IMR-90 (cell line): ENCODE measurements around the gene PFDN1.

Source experiments
- CEBPB ChIP-seq: IDR thresholded peaks from 2 replicates; pipeline ENCODE4 v1.6.1; 2012; ENCODE audit warnings: low read depth, low read length, improper control_type of control experiment
- MAZ ChIP-seq: IDR thresholded peaks from 2 replicates; pipeline ENCODE4 v1.6.1; 2012; ENCODE audit warnings: low read depth, mild to moderate bottlenecking, low read length, improper control_type of control experiment, moderate library complexity, borderline replicate concordance

DNA sequence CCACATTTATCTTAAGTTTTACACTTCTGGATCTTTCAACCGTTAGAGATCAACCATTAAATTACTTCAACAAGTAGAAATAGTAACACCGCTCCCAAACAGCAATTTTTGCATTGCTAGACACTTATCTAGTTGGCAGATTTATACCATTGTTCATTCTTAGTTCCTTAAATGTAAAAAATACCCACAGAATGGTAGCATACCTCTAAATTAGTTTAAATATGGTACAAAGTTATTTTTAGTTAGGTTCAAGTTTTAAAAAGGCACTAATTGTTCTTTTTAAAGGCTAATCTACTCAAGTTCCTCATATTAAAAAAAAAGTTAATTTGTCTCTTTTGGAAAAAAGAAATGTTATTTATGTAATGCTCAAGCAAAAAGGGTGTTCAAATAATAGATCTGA lies 8.1 kb downstream of the PFDN1 start:
- TF ChIP-seq CEBPB (no peak), MAZ (no peak)
